Left renal pelvis (tissue), 4 donors: ENCODE measurements around the gene SLC29A3. TPM values are rescaled to one million over a fixed set of nuclear protein-coding genes. Genes with fewer than 3 reads are reported as not detected.
A peak's percentile ranks its signal among the peaks of the same experiment; 100 is the strongest.
"Not testable (repeated sequence)": the region's sequence is repeated elsewhere in the genome, so short reads cannot be mapped to it uniquely, and the experiment has no call there.

ENCODE experiments used
- DNase-seq, 4 donors: peaks; one replicate each; pipeline ENCODE4 v3.0.0-alpha.2; 2013; ENCODE audit warnings: low read depth in 4 of 4, low spot score in 3 of 4
- polyA plus RNA-seq, 4 donors: library from polyadenylated mRNA; unstranded; fragments of 120-200 nt; gene quantifications; one replicate each; pipeline ENCODE4 v1.2.1, GENCODE V29; 2013; ENCODE audit not compliant: insufficient read length in 4 of 4

Gene SLC29A3
- polyA plus RNA-seq, result 1 to 10 TPM; 8.2 to 9.9 (median 8.5) TPM

GRCh38 chr10:71319042-71319799 is at the start of gene SLC29A3:
TSS of gene SLC29A3 (plus strand) at chr10:71319259. CDS start at chr10:71319310, 51 bp downstream.
- peak in 3 of 4 donors; percentile 56 to 57 (median 57) for DNase-seq

DNA sequence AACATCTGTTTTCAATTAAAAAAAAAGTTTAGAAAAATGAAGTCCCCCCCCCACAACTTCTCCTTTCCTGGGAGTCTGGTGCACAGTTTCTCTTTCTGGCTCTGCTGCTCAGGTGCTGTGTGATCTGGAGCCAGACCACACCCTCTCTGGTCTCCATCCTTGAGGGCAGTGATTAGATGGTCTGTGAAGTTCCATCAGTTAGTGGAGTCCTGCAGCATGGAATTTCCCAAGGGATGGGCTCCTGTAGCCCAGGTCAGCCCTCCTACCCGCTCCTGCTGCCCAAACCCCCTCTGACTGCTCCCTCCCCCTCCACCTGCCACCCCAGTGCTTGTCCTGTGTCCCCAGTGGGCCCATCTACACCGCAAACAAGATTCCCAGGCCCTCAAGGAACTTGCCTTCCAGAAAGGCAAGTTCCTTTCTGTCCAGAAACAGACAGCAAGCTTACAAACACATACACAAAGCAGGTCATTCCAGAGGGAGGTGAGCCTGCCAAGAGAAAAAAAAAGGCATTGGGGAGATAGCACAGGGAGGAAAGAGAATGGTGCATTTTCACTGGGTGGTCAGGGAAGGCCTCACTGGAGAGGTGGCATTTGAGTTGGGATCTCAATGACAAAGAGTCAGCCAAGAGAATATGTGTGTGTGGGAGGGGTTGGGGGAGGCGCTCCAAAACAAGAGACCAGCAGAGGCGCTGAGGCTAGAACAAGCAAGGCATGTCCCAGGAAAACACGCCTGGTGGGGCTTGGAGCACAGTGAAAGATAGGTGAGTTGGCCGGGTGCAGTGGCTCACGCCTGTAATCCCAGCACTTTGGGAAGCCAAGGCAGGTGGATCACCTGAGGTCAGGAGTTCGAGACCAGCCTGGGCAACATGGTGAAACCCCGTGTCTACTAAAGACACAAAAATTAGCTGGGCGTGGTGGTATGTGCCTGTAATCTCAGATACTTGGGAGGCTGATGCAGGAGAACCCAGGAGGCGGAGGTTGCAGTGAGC is 49.5 kb upstream of the SLC29A3 start:
- DNase-seq, result no peak

- DNase-seq, result peak in 2 of 4 donors; percentile 58 to 73
Observed at GRCh38 chr10:71270301-71271220, 48.5 kb upstream of the SLC29A3 start.

DNA sequence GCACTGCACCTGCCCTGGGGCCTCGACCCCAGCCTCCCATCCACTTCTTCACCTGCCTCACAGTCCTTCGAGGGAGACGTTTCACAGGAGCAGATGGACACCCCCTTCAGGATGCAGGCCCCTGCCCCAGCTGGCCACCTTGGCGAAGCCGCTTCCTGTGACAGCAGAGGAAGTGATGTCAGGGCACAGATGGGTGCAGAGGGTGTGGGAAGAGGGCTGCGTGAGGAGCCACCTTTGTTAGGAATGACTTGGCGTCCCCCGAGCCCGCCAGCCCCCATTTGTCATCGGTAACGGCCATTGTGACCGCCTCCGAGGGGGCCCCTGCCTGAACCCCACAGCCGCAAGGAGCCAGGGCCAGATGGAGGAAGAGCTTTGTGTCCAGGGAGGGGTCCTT is 47.4 kb upstream of the SLC29A3 start:
- no peak for DNase-seq

GRCh38 chr10:71272056-71272771 is 46.8 kb upstream of the SLC29A3 start:
- no peak for DNase-seq

- DNase-seq, result not testable (repeated sequence)
Observed at GRCh38 chr10:71272974-71273373, 46.1 kb upstream of the SLC29A3 start.

DNA sequence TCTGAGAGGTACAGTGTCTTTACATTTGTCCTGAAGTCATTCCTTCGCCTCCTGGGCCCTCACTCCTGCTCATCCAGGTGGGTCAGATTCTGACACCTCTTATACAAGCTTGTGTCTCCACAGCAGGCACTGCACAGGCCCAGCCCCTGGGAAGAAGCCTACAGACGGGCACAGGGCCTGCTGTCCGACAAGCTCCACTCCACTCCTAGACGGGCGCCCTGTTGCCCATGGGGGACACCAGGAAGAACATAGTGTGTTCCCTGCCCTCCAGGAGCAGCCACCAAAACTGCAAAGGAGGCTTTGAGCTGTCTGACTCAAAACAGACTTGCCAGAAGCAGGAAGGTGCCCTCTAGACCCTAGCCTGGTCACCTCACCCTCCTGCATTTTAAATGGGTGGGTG is 45.6 kb upstream of the SLC29A3 start:
- no peak for DNase-seq

DNA sequence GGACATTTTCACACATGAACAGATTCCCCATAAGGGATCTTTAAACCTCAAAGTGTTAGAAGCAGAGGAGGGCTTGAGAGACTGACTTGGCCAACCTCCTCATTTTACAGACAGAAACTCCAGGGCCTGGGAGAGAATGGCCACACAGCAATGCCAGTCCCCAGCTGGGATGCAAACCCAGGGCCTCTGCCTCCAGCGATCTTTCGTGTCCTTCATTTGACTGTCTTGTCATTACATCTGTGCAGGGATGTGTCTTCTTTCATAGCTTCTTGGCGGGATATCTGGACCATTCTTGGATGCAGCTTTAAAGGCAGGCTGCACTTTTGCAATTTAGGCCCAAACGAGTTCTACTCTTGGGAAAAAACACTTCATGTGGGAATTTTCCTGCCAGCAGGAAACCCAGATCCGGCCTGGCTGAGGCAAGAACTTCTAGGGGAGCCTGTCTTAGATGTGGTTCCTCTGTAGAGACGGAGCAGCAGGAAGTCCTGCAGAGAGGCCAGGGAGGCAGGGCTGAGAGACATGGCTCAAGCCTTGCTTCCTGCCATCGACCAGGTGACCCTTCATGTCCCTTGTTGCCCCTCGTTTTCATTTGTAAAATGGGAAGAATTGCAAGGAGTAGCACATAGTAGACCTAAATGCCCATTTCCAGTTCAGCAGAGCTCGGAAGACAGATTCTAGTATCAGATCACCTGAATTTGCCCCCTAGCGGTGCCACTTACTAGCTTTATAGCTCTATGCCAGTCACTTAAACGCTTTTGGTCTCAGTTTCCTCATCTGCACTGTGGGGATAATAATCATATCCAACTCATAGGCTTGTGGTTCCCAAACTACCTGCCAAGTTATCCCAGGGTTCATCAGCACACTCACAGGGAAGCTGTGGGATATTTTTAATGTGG is 43.9 kb upstream of the SLC29A3 start:
- DNase-seq, result no peak

DNA sequence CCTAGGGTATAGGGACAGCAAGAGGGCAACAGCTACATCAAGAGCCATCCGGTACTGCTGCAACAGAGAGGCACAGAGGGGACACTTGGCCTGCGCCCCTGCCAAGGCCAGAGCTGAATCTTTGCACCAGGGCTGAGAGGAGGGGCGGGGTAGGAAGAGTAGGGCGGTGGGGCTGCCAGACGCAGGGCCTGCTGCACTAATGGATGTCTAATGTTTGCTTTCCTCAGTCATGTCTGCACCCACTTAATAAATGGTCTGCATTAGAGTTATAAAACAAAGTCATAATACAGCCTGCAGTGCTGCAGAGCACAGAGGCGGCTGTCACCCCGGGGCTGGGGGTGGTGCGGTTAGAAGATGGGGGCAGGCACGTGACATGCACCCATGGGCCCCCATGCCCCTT is 42.2 kb upstream of the SLC29A3 start:
- no peak for DNase-seq

GRCh38 chr10:71277914-71278665 is 41.0 kb upstream of the SLC29A3 start:
- no peak for DNase-seq

DNA sequence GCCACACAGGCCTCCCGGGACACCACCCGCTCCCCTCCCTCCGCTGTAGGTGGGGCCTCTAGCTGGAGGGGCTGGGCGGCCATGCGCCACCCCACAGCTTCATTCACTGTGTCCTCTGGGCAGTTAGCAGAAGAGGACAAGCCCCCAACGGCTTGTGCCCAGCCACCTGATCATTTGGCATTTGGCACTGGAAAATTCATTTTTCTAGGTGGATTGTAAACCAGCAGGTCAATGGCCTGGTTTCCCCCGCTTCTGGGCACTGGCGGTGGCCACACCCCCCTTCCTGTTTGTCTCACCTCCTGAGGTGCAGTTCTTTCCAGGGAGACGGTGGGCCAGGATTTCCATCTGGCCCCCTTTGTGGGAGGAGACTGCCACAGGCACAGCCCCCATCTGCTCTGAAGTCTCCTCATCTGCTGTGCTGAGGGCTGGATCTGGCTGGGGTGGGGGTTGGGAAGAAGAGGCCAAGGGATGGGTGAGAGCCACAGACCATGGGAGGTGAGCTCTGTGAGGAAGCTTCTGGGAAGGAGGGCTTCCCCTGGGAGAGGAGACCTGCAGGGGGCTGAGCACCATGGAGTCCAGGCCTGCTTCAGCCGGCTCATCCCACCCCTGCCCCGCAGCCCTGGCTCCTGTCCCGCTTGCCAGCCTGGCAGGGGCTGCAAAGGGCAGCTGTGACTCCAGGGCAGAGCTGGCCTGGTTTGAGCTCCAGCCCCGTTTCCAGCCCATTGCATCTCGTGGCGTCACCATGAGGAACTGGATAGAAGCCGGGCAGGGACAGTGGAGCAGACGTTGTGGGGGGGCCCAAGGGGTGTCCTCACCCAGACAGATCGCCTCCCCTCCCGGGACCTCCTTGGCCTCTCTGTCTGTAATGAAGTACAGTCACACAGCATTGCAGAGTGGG is 40.1 kb upstream of the SLC29A3 start:
- no peak for DNase-seq

DNA sequence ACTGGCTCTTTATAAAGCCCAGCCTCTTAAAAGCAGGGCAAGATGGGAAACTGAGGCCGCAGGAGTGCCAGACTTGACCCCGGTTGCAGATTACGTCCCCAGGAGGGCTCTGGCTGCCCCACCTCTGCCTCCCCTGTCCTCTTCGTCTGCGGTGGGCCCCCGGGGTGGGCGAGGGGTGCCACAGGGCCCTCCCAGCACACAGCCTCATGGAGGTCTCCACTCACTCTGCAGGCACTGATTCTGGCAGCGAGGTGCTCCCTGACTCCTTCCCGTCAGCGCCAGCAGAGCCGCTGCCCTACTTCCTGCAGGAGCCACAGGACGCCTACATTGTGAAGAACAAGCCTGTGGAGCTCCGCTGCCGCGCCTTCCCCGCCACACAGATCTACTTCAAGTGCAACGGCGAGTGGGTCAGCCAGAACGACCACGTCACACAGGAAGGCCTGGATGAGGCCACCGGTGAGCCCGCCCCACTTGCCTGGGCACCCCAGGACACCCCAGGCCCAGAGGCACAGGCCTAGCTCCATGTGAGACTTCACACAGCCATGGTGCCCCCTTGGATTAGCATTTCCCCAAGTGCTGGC is 39.4 kb upstream of the SLC29A3 start:
- DNase-seq, result no peak

DNA sequence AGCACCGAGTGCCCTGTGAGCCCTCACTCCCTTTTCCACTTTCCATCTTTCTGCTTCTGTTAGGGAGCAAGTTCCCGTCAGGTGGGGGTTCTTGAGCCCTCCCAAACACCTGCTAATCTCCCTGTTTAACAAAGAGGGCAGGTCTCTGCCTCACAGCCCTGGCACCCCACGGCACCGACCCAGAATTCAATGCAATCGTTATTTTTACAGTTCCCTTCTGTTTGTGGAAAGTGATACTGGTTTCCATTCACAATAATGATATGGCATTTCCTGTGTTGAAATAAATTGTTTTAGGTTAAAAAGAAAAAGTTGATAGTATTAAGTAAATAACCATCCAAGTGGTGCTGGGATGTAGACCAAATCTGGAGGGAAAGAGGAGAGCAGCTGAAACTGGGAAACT is 38.8 kb upstream of the SLC29A3 start:
- no peak for DNase-seq

- no peak for DNase-seq
Observed at GRCh38 chr10:71280825-71281224, 38.2 kb upstream of the SLC29A3 start.

DNA sequence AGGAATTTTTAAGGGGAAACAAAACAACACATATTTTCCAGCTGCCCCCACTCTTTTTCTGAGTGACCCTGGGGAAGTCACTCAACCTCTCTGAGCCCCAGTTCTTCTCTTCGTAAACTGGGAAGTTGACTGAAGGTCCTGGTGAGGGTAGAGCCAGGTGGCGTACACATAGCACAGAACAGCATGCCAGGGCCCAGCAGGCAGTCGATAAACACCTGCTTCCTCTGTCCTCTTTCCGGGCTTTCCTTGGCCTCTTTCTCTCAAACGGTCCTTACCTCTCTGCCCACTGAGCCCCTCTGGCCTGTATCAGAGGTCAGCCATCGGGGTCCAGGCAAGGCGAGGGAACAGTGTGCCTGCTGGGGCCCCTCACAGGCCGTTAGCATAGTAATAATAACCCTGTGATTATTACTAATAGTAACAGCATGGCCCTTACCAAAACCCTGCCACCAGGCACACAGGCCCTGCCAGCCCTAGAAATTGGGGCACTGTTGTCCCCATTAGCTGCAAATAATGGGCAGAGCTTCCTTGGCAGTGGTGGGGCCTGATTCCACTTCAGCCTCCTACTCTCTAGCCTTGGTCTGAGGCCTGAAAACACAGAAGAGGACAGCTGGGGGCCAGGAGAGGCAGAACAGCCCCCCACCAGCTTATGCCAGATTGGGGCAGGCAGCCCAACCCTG is 37.3 kb upstream of the SLC29A3 start:
- no peak for DNase-seq

GRCh38 chr10:71282323-71282680 is 36.8 kb upstream of the SLC29A3 start:
- DNase-seq, result no peak
